ENCODE results near the gene RCOR1. TPM values are rescaled to one million over a fixed set of nuclear protein-coding genes. Genes with fewer than 3 reads are reported as not detected.
"Not testable (repeated sequence)": the region's sequence is repeated elsewhere in the genome, so short reads cannot be mapped to it uniquely, and the experiment has no call there.

Gene RCOR1
- total RNA-seq, 2 experiments from 2014 or later: 18.3 to 19.4 TPM

- ATAC-seq; H3K9me3 Mint-ChIP-seq (ENCODE audit: low read depth); H3K4me3 Mint-ChIP-seq; CTCF ChIA-PET; H3K36me3 Mint-ChIP-seq; H3K4me1 Mint-ChIP-seq; H3K27ac Mint-ChIP-seq; H3K27me3 Mint-ChIP-seq; DNase-seq: not testable (repeated sequence)
Observed at GRCh38 chr14:102575846-102576428, 16.5 kb upstream of the RCOR1 start.

GRCh38 chr14:102578821-102579220, 13.6 kb upstream of the RCOR1 start:
- no peaks in the 10 kb centered on the region for H3K9me3 Mint-ChIP-seq (ENCODE audit: low read depth)
- CTCF ChIA-PET: interaction anchor here (2.0 kb wide), 1 partner anchor 10 kb away, joined by 5 read pairs; no protein-coding TSS in a partner anchor
- H3K4me1 Mint-ChIP-seq: no peaks in the 10 kb centered on the region
- ATAC-seq (no peak), DNase-seq (no peak)
- H3K36me3 Mint-ChIP-seq: no peaks in the 10 kb centered on the region
- no peak overlapping the region for H3K27ac Mint-ChIP-seq
- no peak overlapping the region for H3K4me3 Mint-ChIP-seq
- H3K27me3 Mint-ChIP-seq: no peaks in the 10 kb centered on the region

GRCh38 chr14:102579696-102580549, 12.5 kb upstream of the RCOR1 start:
- Mint-ChIP-seq H3K9me3 (ENCODE audit: low read depth) (no peaks in the 10 kb centered on the region), H3K4me1 (no peaks in the 10 kb centered on the region), H3K4me3 (no peak overlapping the region), H3K36me3 (no peaks in the 10 kb centered on the region), H3K27me3 (no peaks in the 10 kb centered on the region), H3K27ac (no peak overlapping the region)
- ATAC-seq: peak; percentile 23
- DNase-seq: no peak
- CTCF ChIA-PET: interaction anchor here (0.7 to 2.0 kb wide), 2 partner anchors 9 to 1138 kb away, joined by 3 to 5 read pairs; no protein-coding TSS in a partner anchor

- no peaks in the 10 kb centered on the region for H3K36me3 Mint-ChIP-seq
Observed at GRCh38 chr14:102580550-102581110, 11.8 kb upstream of the RCOR1 start.

GRCh38 chr14:102581193-102581592, 11.3 kb upstream of the RCOR1 start:
- Mint-ChIP-seq H3K4me1 (no peaks in the 10 kb centered on the region), H3K27ac (no peak overlapping the region), H3K27me3 (no peaks in the 10 kb centered on the region), H3K4me3 (no peak overlapping the region), H3K36me3 (no peaks in the 10 kb centered on the region), H3K9me3 (ENCODE audit: low read depth) (no peaks in the 10 kb centered on the region)
- DNase-seq: no peak
- no peak for ATAC-seq
- CTCF ChIA-PET: no interaction called here

More at GRCh38 chr14:102580550-102581110, 11.8 kb upstream of the RCOR1 start:
- CTCF ChIA-PET: no interaction called here
- no peak overlapping the region for H3K27ac Mint-ChIP-seq
- DNase-seq (no peak), ATAC-seq (no peak)
- H3K9me3 Mint-ChIP-seq (ENCODE audit: low read depth): no peaks in the 10 kb centered on the region
- H3K4me1 Mint-ChIP-seq: no peaks in the 10 kb centered on the region
- no peak overlapping the region for H3K4me3 Mint-ChIP-seq
- no peaks in the 10 kb centered on the region for H3K27me3 Mint-ChIP-seq

GRCh38 chr14:102583726-102584125, 8.7 kb upstream of the RCOR1 start:
- Mint-ChIP-seq H3K36me3 (no peaks in the 10 kb centered on the region), H3K4me3 (no peak overlapping the region), H3K4me1 (no peaks in the 10 kb centered on the region), H3K9me3 (ENCODE audit: low read depth) (no peaks in the 10 kb centered on the region), H3K27ac (no peak overlapping the region), H3K27me3 (no peaks in the 10 kb centered on the region)
- ATAC-seq (no peak), DNase-seq (no peak)
- CTCF ChIA-PET: no interaction called here

- Mint-ChIP-seq H3K4me1 (no peaks in the 10 kb centered on the region), H3K4me3 (no peak overlapping the region), H3K9me3 (ENCODE audit: low read depth) (no peaks in the 10 kb centered on the region), H3K36me3 (no peaks in the 10 kb centered on the region), H3K27ac (no peak overlapping the region), H3K27me3 (peaks cover 3% of the 10 kb centered on the region)
- ATAC-seq (no peak), DNase-seq (no peak)
- CTCF ChIA-PET: no interaction called here
Observed at GRCh38 chr14:102584871-102585869, 7.3 kb upstream of the RCOR1 start.

GRCh38 chr14:102586420-102587104, 5.9 kb upstream of the RCOR1 start:
- H3K9me3 Mint-ChIP-seq (ENCODE audit: low read depth): no peaks in the 10 kb centered on the region
- ATAC-seq (no peak), DNase-seq (no peak)
- no peak overlapping the region for H3K27ac Mint-ChIP-seq
- H3K4me1 Mint-ChIP-seq: peaks cover 2% of the 10 kb centered on the region
- H3K4me3 Mint-ChIP-seq: no peak overlapping the region
- peaks cover 3% of the 10 kb centered on the region for H3K27me3 Mint-ChIP-seq
- CTCF ChIA-PET: interaction anchor here (1.3 kb wide), 1 partner anchor 62 kb away, joined by 3 read pairs; no protein-coding TSS in a partner anchor
- H3K36me3 Mint-ChIP-seq: no peaks in the 10 kb centered on the region

GRCh38 chr14:102588821-102589220, 3.6 kb upstream of the RCOR1 start:
- Mint-ChIP-seq H3K27ac (no peak overlapping the region), H3K4me1 (peaks cover 5% of the 10 kb centered on the region), H3K36me3 (peaks cover 2% of the 10 kb centered on the region), H3K4me3 (no peak overlapping the region), H3K9me3 (ENCODE audit: low read depth) (no peaks in the 10 kb centered on the region), H3K27me3 (peaks cover 3% of the 10 kb centered on the region)
- ATAC-seq: no peak
- DNase-seq: no peak
- CTCF ChIA-PET: interaction anchor here (0.6 to 1.5 kb wide), 2 partner anchors 10 to 455 kb away, joined by 3 to 5 read pairs; no protein-coding TSS in a partner anchor

GRCh38 chr14:102589761-102590290, 2.6 kb upstream of the RCOR1 start:
- ATAC-seq: no peak
- CTCF ChIA-PET: no interaction called here
- Mint-ChIP-seq H3K4me1 (peaks cover 14% of the 10 kb centered on the region), H3K27me3 (peaks cover 3% of the 10 kb centered on the region), H3K27ac (no peak overlapping the region), H3K4me3 (no peak overlapping the region), H3K9me3 (ENCODE audit: low read depth) (no peaks in the 10 kb centered on the region), H3K36me3 (peaks cover 6% of the 10 kb centered on the region)
- no peak for DNase-seq

- peak overlapping the region; percentile 82 for H3K4me3 Mint-ChIP-seq
- H3K27ac Mint-ChIP-seq: no peak overlapping the region
- peaks cover 19% of the 10 kb centered on the region for H3K4me1 Mint-ChIP-seq
- peaks cover 7% of the 10 kb centered on the region for H3K36me3 Mint-ChIP-seq
- CTCF ChIA-PET: interaction anchor here (1.0 to 1.2 kb wide), 2 partner anchors 14 to 66 kb away, joined by 3 to 5 read pairs; no protein-coding TSS in a partner anchor
- H3K27me3 Mint-ChIP-seq: peaks cover 3% of the 10 kb centered on the region
- ATAC-seq (no peak), DNase-seq (no peak)
- H3K9me3 Mint-ChIP-seq (ENCODE audit: low read depth): no peaks in the 10 kb centered on the region
Observed at GRCh38 chr14:102590667-102591099, 1.8 kb upstream of the RCOR1 start.

GRCh38 chr14:102591372-102591943, 991 bp upstream of the RCOR1 start:
- CTCF ChIA-PET: interaction anchor here (1.0 to 1.2 kb wide), 2 partner anchors 13 to 67 kb away, joined by 3 to 5 read pairs; no protein-coding TSS in a partner anchor
- H3K36me3 Mint-ChIP-seq: peaks cover 9% of the 10 kb centered on the region
- H3K27me3 Mint-ChIP-seq: peaks cover 3% of the 10 kb centered on the region
- H3K4me3 Mint-ChIP-seq: peak overlapping the region; percentile 82
- H3K9me3 Mint-ChIP-seq (ENCODE audit: low read depth): no peaks in the 10 kb centered on the region
- peak overlapping the region; percentile 49 for H3K27ac Mint-ChIP-seq
- H3K4me1 Mint-ChIP-seq: peaks cover 21% of the 10 kb centered on the region
- no peak for ATAC-seq
- peak; percentile 55 for DNase-seq

Data from activated CD8-positive, alpha-beta memory T cell treated with anti-CD3 and anti-CD28 coated beads, Interleukin-2, amount 10 ng/mL, durations not matched to agents 7 days and 5 days (primary cell).